Fibroblast of gingiva (primary cell): Measurements from ENCODE around the gene R3HDM1.
"Not testable (repeated sequence)": the region's sequence is repeated elsewhere in the genome, so short reads cannot be mapped to it uniquely, and the experiment has no call there.

Experiments used
- DNase-seq: peaks from one replicate; pipeline ENCODE4 v3.0.0-alpha.2; 2011; ENCODE audit warnings: low read depth

The R3HDM1 gene

DNA sequence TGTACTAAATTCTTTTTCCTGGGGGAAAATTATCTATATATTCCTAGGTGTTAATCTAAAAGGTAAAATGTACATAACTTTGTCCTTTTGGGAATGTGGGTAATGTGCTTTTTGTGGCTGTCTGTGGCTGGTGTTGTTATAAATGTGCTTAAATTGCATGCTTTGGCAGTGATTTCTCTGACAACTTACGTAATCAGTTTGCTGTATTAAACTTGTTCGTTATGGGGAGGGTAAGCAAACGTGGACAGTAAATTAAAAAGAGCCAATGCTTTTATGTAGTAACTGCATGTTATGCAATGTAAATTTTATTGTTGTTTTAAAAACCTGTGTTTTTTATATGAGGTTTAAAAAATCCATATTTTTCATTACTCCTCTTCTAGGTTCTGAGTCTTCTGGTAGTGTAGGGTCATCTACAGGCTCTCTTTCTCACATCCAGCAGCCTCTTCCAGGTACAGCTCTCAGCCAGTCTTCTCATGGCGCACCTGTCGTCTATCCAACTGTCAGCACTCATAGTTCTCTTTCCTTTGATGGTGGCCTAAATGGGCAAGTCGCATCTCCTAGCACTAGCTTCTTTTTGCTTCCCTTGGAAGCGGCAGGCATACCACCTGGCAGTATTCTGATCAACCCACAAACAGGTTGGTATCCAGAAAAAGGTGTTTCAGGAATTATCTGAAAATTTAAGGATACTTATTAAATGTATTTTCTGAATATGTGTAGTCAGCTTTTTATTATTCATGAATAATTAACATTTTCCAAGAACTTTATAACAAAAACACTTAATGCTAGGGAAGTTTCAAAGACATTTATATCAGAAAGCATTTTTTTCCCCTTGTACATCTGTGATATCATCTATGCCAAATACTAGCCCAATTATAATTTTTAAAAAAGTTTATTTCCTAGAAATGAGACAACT is 110.1 kb downstream of the R3HDM1 start:
- no peak for DNase-seq

DNA sequence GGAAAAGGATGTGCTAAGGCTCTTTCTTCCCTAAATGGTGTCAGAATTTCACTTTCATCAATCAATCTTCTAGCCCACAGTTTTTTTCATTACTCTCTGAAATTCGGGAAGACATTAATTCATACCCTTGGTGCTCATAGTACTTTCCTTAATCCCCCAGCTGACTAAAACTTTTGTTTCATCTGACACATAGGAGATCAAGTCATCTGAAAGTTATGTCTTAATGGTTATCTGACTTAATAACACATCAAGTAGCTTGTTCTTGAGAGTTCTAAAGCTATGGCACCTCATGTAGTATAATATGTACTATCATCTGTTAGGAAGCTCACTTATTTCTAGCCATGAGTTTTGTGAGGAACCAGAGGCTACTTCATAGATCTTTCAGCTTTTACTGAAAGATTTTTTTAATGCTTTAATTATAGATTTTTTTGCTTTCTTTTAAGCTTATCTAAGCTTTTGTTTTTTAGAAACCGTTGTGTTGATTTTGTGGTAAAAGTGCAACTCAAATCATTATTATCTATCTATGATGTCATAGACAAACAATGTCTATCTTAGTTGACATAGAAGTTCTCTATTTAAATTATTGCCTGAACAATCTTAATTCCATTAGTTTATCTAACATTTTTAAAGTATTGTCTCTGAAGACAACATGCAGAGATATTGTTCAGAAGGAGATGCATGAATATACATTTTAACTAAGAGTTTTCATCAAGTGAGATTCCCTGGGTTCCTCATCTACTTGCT is 116.7 kb downstream of the R3HDM1 start:
- no peak for DNase-seq

DNA sequence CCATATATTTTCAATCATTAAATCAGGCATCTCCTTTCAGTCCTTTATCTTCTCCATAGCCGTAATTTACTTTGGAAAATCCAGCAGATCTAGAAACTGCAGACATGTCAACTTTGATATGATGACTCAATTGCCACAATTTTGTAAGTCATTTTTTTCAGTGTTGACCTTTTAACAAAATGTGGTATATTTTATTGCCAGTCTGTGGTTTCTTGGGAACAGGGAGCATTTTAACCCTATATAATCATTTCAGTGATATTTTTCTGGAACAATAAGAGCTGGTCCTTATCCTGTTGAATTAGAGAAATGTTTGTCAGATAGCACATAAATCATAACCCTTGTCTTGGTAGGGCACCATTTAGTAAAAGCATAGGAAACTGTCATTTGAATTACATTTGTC is 119.4 kb downstream of the R3HDM1 start:
- no peak for DNase-seq

GRCh38 chr2:135651717-135652116 is 120.4 kb downstream of the R3HDM1 start:
- no peak for DNase-seq

- not testable (repeated sequence) for DNase-seq
Measured at GRCh38 chr2:135654239-135654638, 123.0 kb downstream of the R3HDM1 start.

DNA sequence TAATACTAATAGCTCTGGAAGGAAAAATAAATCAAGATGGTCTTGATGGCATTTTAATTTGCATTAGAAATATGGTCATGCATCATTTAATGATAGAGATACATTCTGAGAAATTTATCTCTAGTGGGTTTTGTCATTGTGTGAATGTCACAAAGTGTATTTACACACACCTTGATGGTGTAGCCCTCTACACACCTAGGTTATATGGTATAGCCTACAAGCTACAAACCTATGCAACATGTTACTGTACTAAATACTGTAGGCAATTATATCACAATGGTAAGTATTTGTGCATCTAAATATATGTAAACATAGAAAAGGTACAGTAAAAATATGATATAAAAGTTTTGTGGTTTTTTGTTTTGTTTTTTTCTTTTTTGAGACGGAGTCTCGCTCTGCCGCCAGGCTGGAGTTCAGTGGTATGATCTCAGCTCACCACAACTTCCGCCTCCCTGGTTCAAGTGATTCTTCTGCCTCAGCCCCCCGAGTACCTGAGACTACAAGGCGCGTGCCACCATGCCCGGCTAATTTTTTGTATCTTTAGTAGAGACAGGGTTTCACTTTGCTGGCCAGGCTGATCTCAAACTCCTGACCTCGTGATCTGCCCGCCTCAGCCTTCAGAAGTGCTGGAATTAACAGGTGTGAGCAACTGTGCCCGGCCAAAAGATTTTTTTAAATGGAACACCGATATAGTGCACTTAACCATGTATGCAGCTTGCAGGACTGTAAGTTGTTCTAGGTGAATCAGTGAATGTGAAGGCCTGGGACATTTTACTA is 126.7 kb downstream of the R3HDM1 start:
- no peak for DNase-seq

DNA sequence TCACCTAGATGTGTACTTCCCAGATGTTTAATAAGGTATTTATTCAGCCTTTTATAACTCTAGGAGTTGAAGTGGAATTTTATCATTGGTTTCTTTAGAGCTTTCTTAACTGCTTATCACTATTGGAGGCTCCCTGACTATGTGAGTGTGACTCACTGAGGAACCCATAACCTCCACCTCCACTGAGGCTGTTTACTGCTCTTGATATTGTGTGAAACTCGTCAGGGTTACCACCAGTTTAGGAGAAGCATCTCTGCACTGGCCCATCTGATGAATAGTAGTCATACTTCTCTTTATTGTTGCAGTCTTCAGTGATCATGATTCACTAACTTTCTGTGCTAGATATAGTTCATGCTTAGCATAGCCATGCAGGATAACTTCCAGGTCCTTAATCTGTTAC is 130.8 kb downstream of the R3HDM1 start:
- no peak for DNase-seq

DNA sequence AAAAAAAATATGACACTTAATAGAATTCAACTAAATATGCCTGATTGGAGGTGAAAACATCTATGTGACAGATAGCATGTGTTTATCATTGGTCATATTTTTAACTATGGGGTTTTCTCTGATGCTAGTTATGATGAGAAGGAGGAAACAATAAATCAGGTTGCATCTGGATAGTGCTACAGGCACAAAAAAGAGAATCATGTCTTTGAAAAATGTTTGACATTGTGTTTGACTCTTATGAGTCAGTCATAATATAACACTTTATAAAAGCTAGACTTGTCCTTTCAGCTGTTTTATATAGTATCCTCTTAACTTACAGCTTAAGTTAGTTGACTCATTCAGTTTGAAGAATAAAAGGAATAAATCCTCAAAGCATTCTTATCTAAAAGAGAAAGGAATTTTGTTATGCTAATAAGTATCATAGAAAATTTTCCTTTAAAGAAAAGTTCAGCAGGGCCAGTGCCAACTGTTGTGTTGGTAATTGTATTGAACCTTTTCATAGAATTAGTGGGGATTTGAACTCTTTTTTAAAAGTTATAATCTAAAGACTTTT is 131.9 kb downstream of the R3HDM1 start:
- no peak for DNase-seq

DNA sequence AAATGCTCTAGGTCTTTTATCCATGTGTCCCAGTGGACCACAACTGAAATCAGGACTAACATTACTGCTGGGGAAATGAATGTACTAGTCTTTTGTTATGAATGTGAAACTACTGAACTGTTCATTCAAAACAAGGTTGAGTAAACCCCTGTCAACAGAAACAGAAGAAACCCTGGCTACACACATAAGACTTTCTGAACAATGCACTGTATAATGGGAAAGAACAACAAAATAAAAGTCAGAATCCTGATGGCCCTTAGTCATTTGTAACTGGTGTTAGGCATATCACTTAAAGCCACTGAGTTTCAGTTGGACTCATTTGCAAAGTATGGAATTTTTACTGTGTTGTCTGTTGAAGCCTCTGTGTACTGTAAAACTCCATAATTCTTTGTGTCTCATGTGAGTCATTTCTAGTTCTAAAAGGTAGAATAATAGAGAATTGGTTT is 133.4 kb downstream of the R3HDM1 start:
- DNase-seq, result no peak

DNA sequence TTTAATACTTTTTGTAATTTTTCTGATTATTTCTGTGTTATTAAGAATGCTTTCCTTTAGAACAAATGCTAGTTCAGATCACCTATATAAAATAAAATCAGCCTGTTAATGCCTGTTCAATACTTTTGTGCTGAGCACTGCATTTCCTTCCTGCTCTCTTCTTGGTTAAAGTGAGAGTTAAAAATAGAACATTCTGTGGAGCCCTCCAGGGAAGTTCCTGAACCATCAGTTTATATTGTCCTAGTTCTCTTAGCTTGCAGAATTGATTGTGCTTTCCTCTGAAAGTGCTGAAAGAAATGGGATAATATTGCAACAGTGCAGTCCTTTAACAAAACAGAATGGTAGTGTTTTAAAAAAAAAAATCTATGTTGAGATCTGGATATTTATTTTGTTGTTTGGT is 135.8 kb downstream of the R3HDM1 start:
- DNase-seq, result no peak

DNA sequence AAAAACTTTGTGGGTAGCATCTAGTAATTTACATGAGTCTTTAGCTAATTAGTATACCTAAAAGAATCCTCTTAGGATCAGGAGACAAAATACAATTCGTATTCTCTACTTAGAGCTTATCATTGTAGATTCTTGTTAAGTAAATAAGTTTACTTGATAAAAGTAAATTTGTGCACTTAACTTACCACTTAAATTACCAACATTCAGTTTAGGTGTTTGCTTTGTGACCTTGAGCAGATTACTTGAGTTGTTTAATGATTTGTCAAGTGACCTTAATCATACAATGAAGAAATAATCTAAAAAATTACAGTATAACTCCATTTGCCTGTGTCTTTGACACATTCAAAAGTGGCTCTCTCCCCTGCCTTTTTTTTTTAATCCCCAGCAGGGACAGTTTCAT is 143.2 kb downstream of the R3HDM1 start:
- DNase-seq, result no peak

DNA sequence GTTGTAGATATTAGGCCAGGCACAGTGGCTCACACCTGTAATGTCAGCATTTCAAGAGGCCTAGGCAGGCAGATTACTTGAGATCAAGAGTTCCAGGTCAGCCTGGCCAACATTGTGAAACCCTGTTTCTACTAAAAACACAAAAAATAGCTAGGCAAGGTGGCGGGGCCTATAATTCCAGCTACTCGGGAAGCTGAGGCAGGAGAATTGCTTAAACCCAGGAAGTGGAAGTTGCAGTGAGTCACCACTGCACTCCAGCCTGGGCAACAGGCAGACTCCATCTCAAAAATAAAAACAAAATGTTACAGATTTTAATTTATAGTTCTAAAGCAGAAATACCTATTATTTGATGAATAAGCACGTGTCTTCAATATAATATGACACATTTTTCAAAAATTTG is 144.7 kb downstream of the R3HDM1 start:
- no peak for DNase-seq

DNA sequence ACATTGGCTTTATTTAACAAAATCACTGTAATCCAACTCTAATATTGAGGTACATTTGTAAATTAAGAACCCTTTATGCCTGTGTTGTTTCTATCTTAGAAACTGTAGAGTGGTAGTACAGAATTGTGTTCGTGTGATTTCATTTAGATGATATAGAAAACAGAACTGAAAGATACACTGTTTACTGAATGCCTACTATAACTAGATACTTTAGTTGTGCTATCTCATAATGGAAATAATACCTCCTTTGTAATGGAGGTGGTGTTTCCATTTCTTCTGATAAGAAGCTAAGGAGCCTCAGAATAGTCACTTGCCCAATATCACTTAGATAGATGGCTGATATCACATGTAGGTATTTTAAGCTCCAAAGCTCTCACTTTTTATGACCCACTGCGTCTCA is 147.8 kb downstream of the R3HDM1 start:
- no peak for DNase-seq

GRCh38 chr2:135685361-135685760 is 154.1 kb downstream of the R3HDM1 start:
- peak; percentile 63 for DNase-seq

- DNase-seq, result no peak
Measured at GRCh38 chr2:135688978-135689377, 157.7 kb downstream of the R3HDM1 start.

- DNase-seq, result no peak
Measured at GRCh38 chr2:135689679-135690078, 158.4 kb downstream of the R3HDM1 start.

- DNase-seq, result peak; percentile 25
Measured at GRCh38 chr2:135694711-135695110, 163.4 kb downstream of the R3HDM1 start.

- no peak for DNase-seq
Measured at GRCh38 chr2:135698838-135699237, 167.6 kb downstream of the R3HDM1 start.

GRCh38 chr2:135701442-135701841 is 170.2 kb downstream of the R3HDM1 start:
- peak; percentile 69 for DNase-seq

DNA sequence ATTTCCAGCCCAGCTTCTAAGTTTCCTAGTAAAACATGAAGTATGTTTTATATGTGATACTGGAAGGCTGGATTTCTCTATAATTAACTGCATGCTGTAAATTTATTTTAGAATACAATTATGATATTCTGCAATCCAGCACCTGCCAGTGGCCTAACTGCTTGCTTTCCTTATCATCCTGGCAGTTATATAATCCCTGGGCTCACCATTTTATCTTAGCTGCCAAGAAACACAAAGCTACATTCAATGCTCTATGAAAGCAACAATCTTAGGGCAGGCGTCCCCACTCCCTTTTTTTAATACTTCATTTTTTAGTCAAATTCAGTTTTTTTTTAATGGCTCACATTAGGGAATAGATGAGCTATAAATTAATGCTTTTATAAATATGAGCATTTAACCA is 172.0 kb downstream of the R3HDM1 start:
- DNase-seq, result no peak

DNA sequence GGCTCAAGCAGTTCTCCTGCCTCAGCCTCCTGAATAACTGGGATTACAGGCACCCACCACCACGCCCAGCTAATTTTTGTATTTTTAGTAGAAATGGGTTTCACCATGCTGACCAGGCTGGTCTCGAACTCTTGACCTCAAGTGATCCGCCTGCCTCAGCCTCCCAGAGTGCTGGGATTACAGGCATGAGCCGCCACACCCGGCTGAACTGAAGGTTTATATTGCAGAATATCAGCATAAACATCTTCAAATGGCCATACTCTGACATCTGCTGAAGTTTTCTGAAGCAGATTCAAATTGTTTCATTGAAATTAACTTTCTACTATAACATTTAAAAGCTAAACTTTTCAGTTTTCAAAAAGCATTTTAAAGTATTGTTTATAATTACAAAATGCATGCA is 172.8 kb downstream of the R3HDM1 start:
- DNase-seq, result not testable (repeated sequence)

DNA sequence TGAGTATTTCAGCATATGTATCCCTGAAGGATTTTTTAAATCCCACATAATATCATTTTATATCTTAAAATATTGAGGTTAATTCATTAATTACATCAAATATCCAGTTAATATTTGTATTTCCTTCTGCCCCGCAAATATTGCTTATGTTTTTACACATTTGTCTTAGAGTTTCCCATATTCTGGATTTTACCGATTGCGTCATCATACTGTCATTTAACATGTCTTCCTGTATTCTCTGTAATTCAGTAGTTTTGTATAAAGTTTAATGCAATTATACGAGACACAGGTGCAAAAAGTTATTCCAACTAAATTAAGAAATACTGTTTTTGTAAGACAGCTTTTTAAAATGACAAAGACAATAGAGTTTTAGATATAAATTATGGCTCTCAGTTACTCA is 176.9 kb downstream of the R3HDM1 start:
- no peak for DNase-seq
